Measurements from ENCODE around the gene C14orf119. TPM values are rescaled to one million over a fixed set of nuclear protein-coding genes. Genes with fewer than 3 reads are reported as not detected.

Gene C14orf119
- total and polyA plus RNA-seq, 9 of the 15 experiments (the other 6 are each of a cell fraction or from before 2014, with no cell fraction given) = 36.7 to 251 (median 51.8) TPM

GRCh38 chr14:23136566-23137133 lies 41.3 kb downstream of the C14orf119 start:
- Histone ChIP-seq H3K9ac (ENCODE audit: insufficient read depth in 1 of 2, low read depth in 2 of 2, low read length in 2 of 2) (peak overlapping the region in 1 of 2 experiments; percentile 78; a peak in 2 of 4 replicates), H3K27me3 (ENCODE audit: control insufficient read depth in 2 of 2, insufficient read depth in 2 of 2, low read length in 2 of 2) (no peaks in the 10 kb centered on the region), H3K27ac (ENCODE audit: extremely low read depth, low read depth, low read length) (no peak overlapping the region), H3K4me3 (no peak overlapping the region), H4K20me1 (replicated peaks; ENCODE audit: control insufficient read depth, insufficient read depth, low read length) (no peaks in the 10 kb centered on the region), H3K4me1 (replicated peaks in 1 of 2; ENCODE audit: control insufficient read depth in 2 of 2, insufficient read depth in 2 of 2, low read length in 2 of 2) (peaks cover 15 to 23% of the 10 kb centered on the region in 2 experiments; a peak in 4 of 5 replicates), H3K9me3 (replicated peaks; ENCODE audit: control insufficient read depth, insufficient read depth, low read depth, low read length) (no peaks in the 10 kb centered on the region), H2AFZ (ENCODE audit: low read depth, low read length) (peak overlapping the region; percentile 22), H3K36me3 (ENCODE audit: control insufficient read depth, insufficient read depth, low read length) (peaks cover 9% of the 10 kb centered on the region; the same call in 1 of the 3 replicates), H3K9me1 (ENCODE audit: control insufficient read depth, insufficient read depth, low read length) (no peaks in the 10 kb centered on the region), H3K4me2 (ENCODE audit: insufficient read depth, low read length) (no peak overlapping the region), H3K79me2 (ENCODE audit: control insufficient read depth, insufficient read depth, low read length) (no peaks in the 10 kb centered on the region)
- FAIRE-seq = no peak
- TF ChIP-seq IRF9 (tag; IDR thresholded peaks at IDR 0.05) = no peak
- TF ChIP-seq HNRNPL (IDR thresholded peaks at IDR 0.05; ENCODE audit: low read depth, low read length) = no peak
- peak; percentile 76 for TF ChIP-seq ZBTB33 (CRISPR knock-in tag; IDR thresholded peaks at IDR 0.05)
- WGBS (ENCODE audit: insufficient coverage, low coverage, missing lambda C conversion rate) = 83% methylated on average over 16 of the region's 16 CpGs
- ATAC-seq = peak; percentile 42
- CTCF ChIA-PET (ENCODE audit: low intra/inter-chr PET ratio) = no interaction called here
- no peak for DNase-seq (ENCODE audit: extremely low read depth in 1 of 4, low spot score in 3 of 4)
- intact Hi-C loops (cut with micrococcal nuclease) (no loop called here), in situ Hi-C loops (cut with MboI) (no loop called here)
- no TSS peak for BruUV-seq (replicated peaks)
- POLR2A ChIA-PET = interaction anchor here (0.6 to 1.3 kb wide), 2 partner anchors 19 to 22 kb away, joined by 3 read pairs; no protein-coding TSS in a partner anchor

Data from K562 (cell line).